Fibroblast of pulmonary artery (primary cell): ENCODE results near the gene SLC2A2.

Experiments used
- DNase-seq: peaks from one replicate; pipeline ENCODE4 v3.0.0-alpha.2; 2010; ENCODE audit warnings: low read depth
- H3K4me3 ChIP-seq: replicated peaks from 2 replicates; pipeline ENCODE4 v1.5.1; 2011; ENCODE audit warnings: low read depth, mild to moderate bottlenecking, control low read depth, low read length, moderate library complexity
- TF ChIP-seq, protein P1 (sequence below): IDR thresholded peaks from 2 replicates; pipeline ENCODE4 v1.5.1; 2011; ENCODE audit warnings: mild to moderate bottlenecking, control low read depth, low read length, inconsistent platforms; ENCODE audit errors: missing control alignments

The SLC2A2 gene

DNA sequence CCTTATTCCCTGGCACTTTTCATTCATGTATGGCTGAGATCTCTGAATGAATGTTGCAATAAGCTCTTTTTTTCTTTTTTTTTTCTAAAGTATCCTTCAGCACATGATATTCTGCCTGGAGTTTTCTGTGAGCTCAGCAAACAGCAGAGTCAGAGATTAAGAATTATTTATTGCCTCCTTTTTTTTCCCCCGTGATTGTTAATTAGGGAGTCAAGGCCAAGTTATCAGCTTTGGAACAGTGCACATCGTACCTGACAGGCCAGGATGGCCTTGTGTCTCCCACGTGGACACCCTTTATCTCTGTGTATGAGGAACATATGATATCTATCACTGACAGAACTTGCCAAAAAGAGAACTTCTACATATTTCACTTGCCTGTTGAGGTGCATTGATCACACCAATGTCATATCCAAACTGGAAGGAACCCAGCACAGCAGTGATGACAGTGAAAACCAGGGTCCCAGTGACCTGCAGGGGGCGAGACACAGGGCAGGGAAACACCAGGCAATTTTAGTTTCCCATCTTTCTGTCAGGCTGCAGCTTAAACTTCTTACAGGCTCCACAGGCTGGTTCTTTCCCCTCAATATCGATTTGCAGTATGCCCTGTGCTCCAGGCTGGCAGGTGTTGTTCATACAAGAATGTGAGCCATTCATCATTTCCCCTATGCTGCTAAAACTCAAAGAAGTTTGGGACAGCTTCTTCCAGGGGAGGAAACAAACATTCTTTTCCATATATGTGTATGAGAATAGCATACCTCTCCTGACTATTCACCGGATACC is 8.2 kb downstream of the SLC2A2 start:
- no peak overlapping the region for H3K4me3 ChIP-seq
- no peak for DNase-seq
- TF ChIP-seq, protein P1, sequence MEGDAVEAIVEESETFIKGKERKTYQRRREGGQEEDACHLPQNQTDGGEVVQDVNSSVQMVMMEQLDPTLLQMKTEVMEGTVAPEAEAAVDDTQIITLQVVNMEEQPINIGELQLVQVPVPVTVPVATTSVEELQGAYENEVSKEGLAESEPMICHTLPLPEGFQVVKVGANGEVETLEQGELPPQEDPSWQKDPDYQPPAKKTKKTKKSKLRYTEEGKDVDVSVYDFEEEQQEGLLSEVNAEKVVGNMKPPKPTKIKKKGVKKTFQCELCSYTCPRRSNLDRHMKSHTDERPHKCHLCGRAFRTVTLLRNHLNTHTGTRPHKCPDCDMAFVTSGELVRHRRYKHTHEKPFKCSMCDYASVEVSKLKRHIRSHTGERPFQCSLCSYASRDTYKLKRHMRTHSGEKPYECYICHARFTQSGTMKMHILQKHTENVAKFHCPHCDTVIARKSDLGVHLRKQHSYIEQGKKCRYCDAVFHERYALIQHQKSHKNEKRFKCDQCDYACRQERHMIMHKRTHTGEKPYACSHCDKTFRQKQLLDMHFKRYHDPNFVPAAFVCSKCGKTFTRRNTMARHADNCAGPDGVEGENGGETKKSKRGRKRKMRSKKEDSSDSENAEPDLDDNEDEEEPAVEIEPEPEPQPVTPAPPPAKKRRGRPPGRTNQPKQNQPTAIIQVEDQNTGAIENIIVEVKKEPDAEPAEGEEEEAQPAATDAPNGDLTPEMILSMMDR = peak; percentile 35

DNA sequence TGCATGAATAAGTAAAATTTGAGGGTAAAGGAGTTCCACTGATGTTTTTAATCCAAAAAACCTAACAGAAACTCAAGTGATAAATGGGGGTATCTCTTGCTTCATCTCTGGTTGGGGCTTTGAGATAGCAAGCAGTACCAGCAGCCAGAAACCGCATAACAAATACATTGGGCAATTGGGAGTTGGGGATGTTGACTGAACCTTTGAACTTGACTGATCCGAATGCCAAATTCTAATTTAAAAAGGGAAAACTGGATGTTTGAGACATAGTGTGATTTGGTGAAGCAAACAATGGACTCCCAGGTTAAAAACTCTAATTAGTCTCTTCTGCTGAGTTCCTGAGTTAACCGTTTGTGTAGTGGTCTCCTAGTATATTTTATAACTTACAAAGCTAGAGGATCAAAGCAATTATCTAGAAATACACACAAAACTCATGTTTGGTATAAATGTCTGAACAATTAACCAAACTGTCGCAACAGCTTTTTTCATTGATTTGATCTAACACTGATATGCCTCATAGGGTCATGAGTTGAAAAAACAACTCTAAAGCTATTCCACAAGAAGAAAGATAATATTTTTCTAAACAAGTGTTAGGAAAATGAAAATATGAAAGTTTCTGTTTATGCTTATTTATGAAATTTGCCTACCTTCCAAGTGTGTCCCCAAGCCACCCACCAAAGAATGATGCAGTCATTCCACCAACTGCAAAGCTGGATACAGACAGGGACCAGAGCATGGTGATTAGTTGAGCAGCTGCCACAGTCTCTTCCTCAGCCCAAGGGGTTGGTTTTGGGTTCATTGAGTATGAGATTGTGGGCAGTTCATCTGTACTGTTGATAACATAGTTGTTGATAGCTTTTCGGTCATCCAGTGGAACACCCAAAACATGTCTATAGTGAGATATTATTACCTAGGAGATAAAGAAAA is 12.4 kb downstream of the SLC2A2 start:
- TF ChIP-seq, protein P1 = no peak
- H3K4me3 ChIP-seq = no peak overlapping the region

DNA sequence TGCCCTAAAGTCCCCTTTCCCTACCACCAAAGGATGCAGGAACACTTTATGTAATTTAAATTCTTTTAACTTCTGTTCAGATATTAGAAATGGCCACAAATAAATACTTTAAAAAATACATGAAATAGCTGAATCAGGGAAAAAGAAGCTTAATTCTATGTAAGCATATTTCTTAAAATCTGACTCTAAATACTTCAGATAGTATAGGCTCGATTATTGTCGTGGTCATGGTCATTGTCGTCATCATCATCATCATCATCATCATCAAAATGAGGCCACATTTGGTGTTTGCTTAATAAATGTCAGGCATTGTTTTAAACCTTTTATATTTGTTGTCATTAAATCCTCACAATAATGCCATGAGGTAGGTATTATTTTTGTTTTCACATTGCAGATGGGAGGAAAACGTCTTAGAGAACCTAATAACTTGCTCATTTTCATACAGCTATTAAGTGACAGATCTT is 14.6 kb downstream of the SLC2A2 start:
- no peak overlapping the region for H3K4me3 ChIP-seq
- TF ChIP-seq, protein P1 = no peak
- DNase-seq = no peak

More for the DNA sequence above, 12.4 kb downstream of the SLC2A2 start:
- DNase-seq = peak; percentile 16

DNA sequence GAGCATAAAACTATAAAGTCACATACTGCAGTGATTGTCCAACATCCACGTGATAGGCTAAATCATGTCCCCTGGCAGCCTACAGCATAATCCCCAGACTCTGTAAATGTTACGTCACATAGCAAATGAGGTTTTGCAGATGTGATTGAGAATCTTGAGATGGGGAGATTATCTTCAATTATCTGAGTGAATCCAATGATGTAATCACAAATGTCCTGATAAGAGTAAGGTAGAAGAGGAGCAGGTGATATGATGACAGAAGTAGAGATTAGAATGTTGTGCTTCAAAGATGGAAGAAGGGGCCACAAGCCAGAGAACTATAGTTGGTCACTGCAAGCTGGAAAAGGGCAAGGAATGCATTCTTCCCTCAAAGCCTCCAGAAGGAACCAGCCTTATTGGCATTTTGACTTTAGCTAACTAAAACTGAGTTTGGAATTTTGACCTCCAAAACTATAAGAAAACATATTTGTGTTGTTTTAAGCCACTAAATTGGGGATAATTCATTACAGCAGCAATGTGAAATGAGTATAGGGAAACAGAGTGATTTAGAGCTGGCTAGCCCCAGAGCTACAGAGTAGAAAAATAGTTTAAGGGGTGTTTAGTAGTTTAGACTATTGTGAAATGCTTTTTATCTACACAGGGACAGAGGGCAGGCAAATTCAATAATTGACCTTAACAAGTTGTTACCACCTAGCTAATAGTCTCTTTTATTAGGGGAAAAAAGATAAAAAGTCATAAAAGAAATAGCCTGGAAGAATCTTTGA is 15.2 kb downstream of the SLC2A2 start:
- TF ChIP-seq, protein P1 = no peak
- DNase-seq = no peak
- H3K4me3 ChIP-seq = no peak overlapping the region

DNA sequence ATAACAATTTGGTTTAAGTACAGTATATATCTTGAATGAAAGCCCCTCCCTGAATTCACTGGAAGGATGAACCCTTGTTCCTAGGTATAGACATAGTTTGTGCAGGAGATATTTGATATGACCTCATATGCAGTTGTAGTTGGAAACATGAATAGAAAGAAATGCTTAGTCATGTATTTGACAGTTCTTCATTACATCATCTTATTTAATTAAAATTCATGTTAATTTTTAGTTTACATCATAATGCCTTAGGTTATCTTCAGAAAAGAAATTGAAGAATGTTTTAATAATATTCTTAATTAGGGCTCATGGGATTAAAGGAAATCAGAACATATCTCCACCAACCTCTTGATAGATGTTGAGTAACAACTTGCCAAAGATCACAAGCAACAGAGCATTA is 19.2 kb downstream of the SLC2A2 start:
- H3K4me3 ChIP-seq = no peak overlapping the region
- no peak for DNase-seq
- TF ChIP-seq, protein P1 = no peak

DNA sequence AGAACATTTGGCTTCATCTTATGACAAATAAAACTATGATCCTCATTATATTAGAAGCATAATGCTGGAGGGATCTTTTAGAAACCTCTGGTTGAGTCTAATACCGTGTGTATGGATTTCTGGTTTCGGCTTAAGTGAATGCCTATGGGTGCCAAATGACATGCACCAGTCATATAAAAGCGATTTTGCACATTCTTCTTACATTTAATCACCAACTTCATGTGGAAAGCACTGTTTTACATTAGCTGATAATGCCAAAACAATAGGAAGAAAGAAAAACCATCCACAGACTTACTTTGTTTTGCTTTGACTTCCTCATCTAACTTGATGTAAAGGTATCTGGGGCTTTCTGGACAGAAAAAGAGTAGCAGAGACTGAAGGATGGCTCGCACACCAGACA is 20.9 kb downstream of the SLC2A2 start:
- TF ChIP-seq, protein P1 = no peak
- DNase-seq = peak; percentile 42

More for the DNA sequence above, 20.9 kb downstream of the SLC2A2 start:
- H3K4me3 ChIP-seq = no peak overlapping the region
